ENCODE data around the gene BMP2K.
"Not testable (repeated sequence)": the region's sequence is repeated elsewhere in the genome, so short reads cannot be mapped to it uniquely, and the experiment has no call there.

The BMP2K gene

DNA sequence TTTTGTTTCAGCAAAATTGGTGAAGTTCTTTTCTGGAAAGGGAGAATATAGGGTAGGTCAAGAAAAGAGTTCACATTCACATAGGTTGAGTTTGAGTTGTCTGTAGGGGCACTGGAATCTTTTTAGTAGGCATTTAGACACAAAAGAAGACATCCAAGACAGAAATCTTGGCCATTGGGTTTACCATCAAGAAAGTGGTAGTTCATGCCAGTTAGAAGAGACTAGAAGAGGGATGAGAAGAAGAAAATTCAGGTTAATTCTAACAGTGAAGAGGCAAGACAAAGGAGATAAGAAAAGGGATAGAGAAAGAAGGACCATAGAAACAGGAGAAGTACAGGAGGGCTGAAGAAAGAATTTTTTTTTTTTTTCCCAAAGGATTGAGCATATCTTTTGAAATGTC, 123.2 kb downstream of the BMP2K start:
- H3K27ac ChIP-seq (ENCODE audit: low read depth, low read length) = no peak overlapping the region
- no peaks in the 10 kb centered on the region for H3K27me3 ChIP-seq (ENCODE audit: control insufficient read depth, insufficient read depth, low read length)
- no peak overlapping the region for H3K4me3 ChIP-seq (ENCODE audit: low read length)
- H3K4me1 ChIP-seq (ENCODE audit: control insufficient read depth, insufficient read depth, low read length) = no peaks in the 10 kb centered on the region
- H3K36me3 ChIP-seq (ENCODE audit: control insufficient read depth, insufficient read depth, low read length) = no peaks in the 10 kb centered on the region
- no peak overlapping the region for H3K9ac ChIP-seq (ENCODE audit: low read length)

- no peak overlapping the region for H3K9ac ChIP-seq (ENCODE audit: low read length)
- no peaks in the 10 kb centered on the region for H3K27me3 ChIP-seq (ENCODE audit: control insufficient read depth, insufficient read depth, low read length)
- no peaks in the 10 kb centered on the region for H3K36me3 ChIP-seq (ENCODE audit: control insufficient read depth, insufficient read depth, low read length)
- H3K4me3 ChIP-seq (ENCODE audit: low read length) = no peak overlapping the region
- no peak overlapping the region for H3K27ac ChIP-seq (ENCODE audit: low read depth, low read length)
- no peaks in the 10 kb centered on the region for H3K4me1 ChIP-seq (ENCODE audit: control insufficient read depth, insufficient read depth, low read length)
Measured at GRCh38 chr4:78901882-78902281, 125.7 kb downstream of the BMP2K start.

GRCh38 chr4:78902298-78902697, 126.1 kb downstream of the BMP2K start:
- Histone ChIP-seq H3K36me3 (ENCODE audit: control insufficient read depth, insufficient read depth, low read length) (no peaks in the 10 kb centered on the region), H3K4me1 (ENCODE audit: control insufficient read depth, insufficient read depth, low read length) (no peaks in the 10 kb centered on the region), H3K4me3 (ENCODE audit: low read length) (no peak overlapping the region), H3K27me3 (ENCODE audit: control insufficient read depth, insufficient read depth, low read length) (no peaks in the 10 kb centered on the region), H3K27ac (ENCODE audit: low read depth, low read length) (no peak overlapping the region), H3K9ac (ENCODE audit: low read length) (no peak overlapping the region)

DNA sequence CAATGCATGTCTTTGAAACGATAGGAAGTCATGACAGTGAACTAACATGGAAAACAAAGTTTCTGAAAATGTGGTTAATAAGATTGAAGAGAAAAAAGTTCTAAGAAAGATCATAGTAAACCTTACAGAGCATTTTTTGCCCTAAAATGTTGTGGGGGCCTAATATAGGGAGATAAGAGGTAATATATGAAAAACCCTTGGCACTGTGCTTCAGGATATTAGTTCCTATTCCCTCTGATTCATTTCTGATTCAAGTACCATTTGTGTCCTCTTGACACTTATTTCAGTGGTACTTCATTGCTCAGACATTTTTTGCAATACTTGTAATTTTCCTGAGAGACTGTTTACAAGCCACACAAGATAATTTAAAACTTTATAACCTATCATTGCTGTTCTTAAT, 128.0 kb downstream of the BMP2K start:
- no peak overlapping the region for H3K27ac ChIP-seq (ENCODE audit: low read depth, low read length)
- no peak overlapping the region for H3K9ac ChIP-seq (ENCODE audit: low read length)
- H3K4me1 ChIP-seq (ENCODE audit: control insufficient read depth, insufficient read depth, low read length) = no peaks in the 10 kb centered on the region
- no peak overlapping the region for H3K4me3 ChIP-seq (ENCODE audit: low read length)
- H3K36me3 ChIP-seq (ENCODE audit: control insufficient read depth, insufficient read depth, low read length) = no peaks in the 10 kb centered on the region
- no peaks in the 10 kb centered on the region for H3K27me3 ChIP-seq (ENCODE audit: control insufficient read depth, insufficient read depth, low read length)

- Histone ChIP-seq H3K27me3 (ENCODE audit: control insufficient read depth, insufficient read depth, low read length) (no peaks in the 10 kb centered on the region), H3K4me3 (ENCODE audit: low read length) (no peak overlapping the region), H3K9ac (ENCODE audit: low read length) (no peak overlapping the region), H3K27ac (ENCODE audit: low read depth, low read length) (no peak overlapping the region), H3K4me1 (ENCODE audit: control insufficient read depth, insufficient read depth, low read length) (no peaks in the 10 kb centered on the region), H3K36me3 (ENCODE audit: control insufficient read depth, insufficient read depth, low read length) (peaks cover 3% of the 10 kb centered on the region)
Measured at GRCh38 chr4:78907638-78908037, 131.5 kb downstream of the BMP2K start.

GRCh38 chr4:78908974-78909373, 132.8 kb downstream of the BMP2K start:
- not testable (repeated sequence) for H3K9ac ChIP-seq (ENCODE audit: low read length)

DNA sequence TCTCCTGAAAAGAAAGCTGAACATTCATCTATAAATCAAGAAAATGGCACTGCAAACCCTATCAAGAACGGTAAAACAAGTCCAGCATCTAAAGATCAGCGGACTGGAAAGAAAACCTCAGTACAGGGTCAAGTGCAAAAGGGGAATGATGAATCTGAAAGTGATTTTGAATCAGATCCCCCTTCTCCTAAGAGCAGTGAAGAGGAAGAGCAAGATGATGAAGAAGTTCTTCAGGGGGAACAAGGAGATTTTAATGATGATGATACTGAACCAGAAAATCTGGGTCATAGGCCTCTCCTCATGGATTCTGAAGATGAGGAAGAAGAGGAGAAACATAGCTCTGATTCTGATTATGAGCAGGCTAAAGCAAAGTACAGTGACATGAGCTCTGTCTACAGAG, 134.5 kb downstream of the BMP2K start:
- Histone ChIP-seq H3K9ac (ENCODE audit: low read length) (no peak overlapping the region), H3K4me3 (ENCODE audit: low read length) (no peak overlapping the region), H3K36me3 (ENCODE audit: control insufficient read depth, insufficient read depth, low read length) (peaks cover 3% of the 10 kb centered on the region), H3K27ac (ENCODE audit: low read depth, low read length) (no peak overlapping the region), H3K4me1 (ENCODE audit: control insufficient read depth, insufficient read depth, low read length) (no peaks in the 10 kb centered on the region), H3K27me3 (ENCODE audit: control insufficient read depth, insufficient read depth, low read length) (no peaks in the 10 kb centered on the region)

More at GRCh38 chr4:78908974-78909373, 132.8 kb downstream of the BMP2K start:
- not testable (repeated sequence) for H3K27me3 ChIP-seq (ENCODE audit: control insufficient read depth, insufficient read depth, low read length); H3K4me1 ChIP-seq (ENCODE audit: control insufficient read depth, insufficient read depth, low read length); H3K27ac ChIP-seq (ENCODE audit: low read depth, low read length); H3K36me3 ChIP-seq (ENCODE audit: control insufficient read depth, insufficient read depth, low read length); H3K4me3 ChIP-seq (ENCODE audit: low read length)

DNA sequence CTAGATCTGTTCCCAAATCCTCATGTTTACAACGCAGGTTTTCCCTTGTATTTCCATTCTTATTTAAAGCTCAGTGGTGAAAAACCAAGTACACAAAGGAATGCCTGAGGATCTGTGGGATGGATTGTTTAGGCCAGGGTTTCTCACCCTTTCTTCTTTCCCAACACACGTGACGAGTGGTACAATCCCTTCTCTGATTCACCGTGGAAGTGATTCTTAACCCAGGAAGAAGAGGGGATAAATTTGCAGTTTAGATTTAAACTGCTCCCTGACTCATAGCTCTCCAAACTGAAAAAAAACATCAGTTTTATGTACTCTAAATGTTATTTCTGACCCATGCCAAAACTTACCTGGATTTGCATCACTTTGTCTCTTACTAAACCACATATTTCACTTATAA, 146.1 kb downstream of the BMP2K start:
- H3K4me1 ChIP-seq (ENCODE audit: control insufficient read depth, insufficient read depth, low read length) = no peaks in the 10 kb centered on the region
- no peak overlapping the region for H3K4me3 ChIP-seq (ENCODE audit: low read length)
- no peak overlapping the region for H3K27ac ChIP-seq (ENCODE audit: low read depth, low read length)
- no peaks in the 10 kb centered on the region for H3K36me3 ChIP-seq (ENCODE audit: control insufficient read depth, insufficient read depth, low read length)
- no peaks in the 10 kb centered on the region for H3K27me3 ChIP-seq (ENCODE audit: control insufficient read depth, insufficient read depth, low read length)
- no peak overlapping the region for H3K9ac ChIP-seq (ENCODE audit: low read length)

GRCh38 chr4:78923464-78924312, 147.5 kb downstream of the BMP2K start:
- no peak overlapping the region for H3K4me3 ChIP-seq (ENCODE audit: low read length)
- H3K36me3 ChIP-seq (ENCODE audit: control insufficient read depth, insufficient read depth, low read length) = no peaks in the 10 kb centered on the region
- no peak overlapping the region for H3K9ac ChIP-seq (ENCODE audit: low read length)
- no peaks in the 10 kb centered on the region for H3K27me3 ChIP-seq (ENCODE audit: control insufficient read depth, insufficient read depth, low read length)
- H3K4me1 ChIP-seq (ENCODE audit: control insufficient read depth, insufficient read depth, low read length) = no peaks in the 10 kb centered on the region
- H3K27ac ChIP-seq (ENCODE audit: low read depth, low read length) = no peak overlapping the region

DNA sequence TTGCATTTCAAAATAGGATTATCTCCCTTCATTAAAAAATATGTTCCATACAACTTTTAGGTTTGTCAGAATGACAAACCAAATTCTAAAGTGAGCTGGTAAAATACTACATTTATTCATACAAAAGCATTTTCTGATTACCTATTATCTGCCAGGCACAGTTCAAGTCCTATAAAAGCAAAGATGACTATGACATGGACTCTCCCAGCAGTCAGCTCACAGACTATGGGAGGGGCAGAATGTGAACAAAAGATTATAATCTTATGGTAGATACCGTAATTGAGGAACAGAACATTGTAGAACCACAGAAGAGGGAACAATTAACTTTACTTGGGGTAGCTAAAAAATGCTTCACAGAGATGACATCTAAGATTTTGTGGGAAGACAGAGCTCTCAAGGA, 150.7 kb downstream of the BMP2K start:
- Histone ChIP-seq H3K4me3 (ENCODE audit: low read length) (no peak overlapping the region), H3K36me3 (ENCODE audit: control insufficient read depth, insufficient read depth, low read length) (no peaks in the 10 kb centered on the region), H3K27ac (ENCODE audit: low read depth, low read length) (no peak overlapping the region), H3K27me3 (ENCODE audit: control insufficient read depth, insufficient read depth, low read length) (no peaks in the 10 kb centered on the region), H3K4me1 (ENCODE audit: control insufficient read depth, insufficient read depth, low read length) (no peaks in the 10 kb centered on the region), H3K9ac (ENCODE audit: low read length) (no peak overlapping the region)

- Histone ChIP-seq H3K4me3 (ENCODE audit: low read length) (no peak overlapping the region), H3K9ac (ENCODE audit: low read length) (no peak overlapping the region), H3K27me3 (ENCODE audit: control insufficient read depth, insufficient read depth, low read length) (no peaks in the 10 kb centered on the region), H3K4me1 (ENCODE audit: control insufficient read depth, insufficient read depth, low read length) (no peaks in the 10 kb centered on the region), H3K27ac (ENCODE audit: low read depth, low read length) (no peak overlapping the region), H3K36me3 (ENCODE audit: control insufficient read depth, insufficient read depth, low read length) (no peaks in the 10 kb centered on the region)
Measured at GRCh38 chr4:78928835-78929234, 152.7 kb downstream of the BMP2K start.

DNA sequence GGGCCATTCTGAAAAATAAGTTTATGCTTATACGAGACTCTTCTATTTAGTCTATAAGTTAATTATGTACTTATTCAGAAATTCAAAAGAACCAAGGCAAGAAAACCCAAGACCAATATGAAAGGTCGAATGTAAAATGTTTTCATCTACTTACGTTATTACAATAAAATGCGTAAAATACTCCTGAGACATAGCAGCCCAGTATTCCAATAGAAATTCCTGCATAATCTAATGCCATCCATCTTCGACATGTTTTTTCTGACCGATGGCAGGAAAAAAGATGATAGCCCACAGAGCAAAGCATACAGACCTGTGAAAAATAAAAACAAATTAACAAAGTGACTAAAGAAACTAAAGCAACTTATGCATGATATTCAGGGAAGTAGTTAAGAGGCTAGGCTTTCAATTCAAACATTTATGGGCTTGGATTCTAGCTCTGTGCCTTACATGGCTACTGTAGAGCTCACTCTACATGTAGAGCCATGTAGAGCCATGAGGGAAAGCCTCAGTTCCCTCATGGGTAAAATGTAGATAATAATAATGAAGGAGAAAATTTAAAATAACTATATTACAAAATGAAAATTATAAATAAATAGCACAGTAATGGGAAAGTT, 154.0 kb downstream of the BMP2K start:
- Histone ChIP-seq H3K27me3 (ENCODE audit: control insufficient read depth, insufficient read depth, low read length) (no peaks in the 10 kb centered on the region), H3K36me3 (ENCODE audit: control insufficient read depth, insufficient read depth, low read length) (no peaks in the 10 kb centered on the region), H3K27ac (ENCODE audit: low read depth, low read length) (no peak overlapping the region), H3K9ac (ENCODE audit: low read length) (no peak overlapping the region), H3K4me1 (ENCODE audit: control insufficient read depth, insufficient read depth, low read length) (no peaks in the 10 kb centered on the region), H3K4me3 (ENCODE audit: low read length) (no peak overlapping the region)

DNA sequence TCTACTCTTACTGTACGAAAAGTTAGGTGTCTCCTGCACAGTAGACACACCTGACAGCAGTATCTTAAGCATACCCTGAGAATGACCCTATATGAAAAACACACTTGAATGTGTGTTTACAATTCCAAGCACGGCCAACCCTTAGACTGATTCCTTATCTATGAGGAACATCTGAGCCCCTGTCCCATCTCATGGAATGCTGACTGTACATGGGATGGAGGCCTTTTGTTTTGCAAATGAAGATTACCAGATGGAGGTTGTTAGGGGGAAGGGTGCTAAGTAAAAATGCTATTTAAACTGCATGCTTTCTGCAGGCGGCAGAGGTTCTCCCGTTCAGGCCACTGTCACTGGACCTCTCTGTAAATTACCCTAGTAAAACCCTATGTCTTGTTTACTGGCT, 160.8 kb downstream of the BMP2K start:
- Histone ChIP-seq H3K9ac (ENCODE audit: low read length) (no peak overlapping the region), H3K4me3 (ENCODE audit: low read length) (no peak overlapping the region), H3K36me3 (ENCODE audit: control insufficient read depth, insufficient read depth, low read length) (no peaks in the 10 kb centered on the region), H3K27me3 (ENCODE audit: control insufficient read depth, insufficient read depth, low read length) (no peaks in the 10 kb centered on the region), H3K27ac (ENCODE audit: low read depth, low read length) (no peak overlapping the region), H3K4me1 (ENCODE audit: control insufficient read depth, insufficient read depth, low read length) (peaks cover 14% of the 10 kb centered on the region)

All from rectal smooth muscle tissue (tissue), 1 donor.